Stimulated activated CD4-positive, alpha-beta T cell treated with anti-CD3 and anti-CD28 coated beads, Interleukin-2, amount 100 ng/mL, for 24 hours (primary cell): ENCODE measurements around the gene MYO18B.

ENCODE experiments used
- DNase-seq, 2 donors: peaks; one replicate each; pipeline ENCODE4 v3.0.0-alpha.2; 2020

The MYO18B gene

GRCh38 chr22:25749420-25750169 lies 7.6 kb downstream of the MYO18B start:
- DNase-seq, result peak; percentile 24 to 48

GRCh38 chr22:25750569-25751173 lies 8.7 kb downstream of the MYO18B start:
- no peak for DNase-seq

GRCh38 chr22:25751174-25751581 lies 9.2 kb downstream of the MYO18B start:
- no peak for DNase-seq

GRCh38 chr22:25752615-25753214 lies 10.7 kb downstream of the MYO18B start:
- DNase-seq, result no peak

- DNase-seq, result no peak
Observed at GRCh38 chr22:25753252-25753651, 11.3 kb downstream of the MYO18B start.

GRCh38 chr22:25754527-25755202 lies 12.7 kb downstream of the MYO18B start:
- DNase-seq, result no peak

GRCh38 chr22:25757686-25758085 lies 15.7 kb downstream of the MYO18B start:
- no peak for DNase-seq

GRCh38 chr22:25758316-25758715 lies 16.3 kb downstream of the MYO18B start:
- no peak for DNase-seq

GRCh38 chr22:25759825-25760231 lies 17.8 kb downstream of the MYO18B start:
- no peak for DNase-seq

GRCh38 chr22:25760294-25760693 lies 18.3 kb downstream of the MYO18B start:
- DNase-seq, result no peak

- DNase-seq, result no peak
Observed at GRCh38 chr22:25760848-25761595, 19.0 kb downstream of the MYO18B start.

GRCh38 chr22:25762147-25762546 lies 20.2 kb downstream of the MYO18B start:
- DNase-seq, result no peak

- DNase-seq, result no peak
Observed at GRCh38 chr22:25763239-25763777, 21.3 kb downstream of the MYO18B start.

- no peak for DNase-seq
Observed at GRCh38 chr22:25764270-25765015, 22.5 kb downstream of the MYO18B start.

GRCh38 chr22:25765016-25765367 lies 23.0 kb downstream of the MYO18B start:
- no peak for DNase-seq

GRCh38 chr22:25765801-25766200 lies 23.8 kb downstream of the MYO18B start:
- no peak for DNase-seq

GRCh38 chr22:25766418-25766817 lies 24.4 kb downstream of the MYO18B start:
- DNase-seq, result no peak

GRCh38 chr22:25770333-25770732 lies 28.3 kb downstream of the MYO18B start:
- no peak for DNase-seq

- DNase-seq, result no peak
Observed at GRCh38 chr22:25772288-25772687, 30.3 kb downstream of the MYO18B start.

- no peak for DNase-seq
Observed at GRCh38 chr22:25774575-25775026, 32.6 kb downstream of the MYO18B start.

GRCh38 chr22:25775531-25775930 lies 33.5 kb downstream of the MYO18B start:
- DNase-seq, result no peak

- no peak for DNase-seq
Observed at GRCh38 chr22:25777411-25777810, 35.4 kb downstream of the MYO18B start.
